ENCODE results near the gene CHSY3. TPM values are rescaled to one million over a fixed set of nuclear protein-coding genes. Genes with fewer than 3 reads are reported as not detected.

The CHSY3 gene
- total RNA-seq, 1 donor from 2014 or later: 51.3 TPM

- Histone ChIP-seq H3K4me3 (no peak overlapping the region), H3K9me3 (no peaks in the 10 kb centered on the region), H3K27me3 (no peaks in the 10 kb centered on the region), H3K36me3 (no peaks in the 10 kb centered on the region), H3K27ac (no peak overlapping the region), H3K4me1 (no peaks in the 10 kb centered on the region)
- intact Hi-C loops (cut with DNase I): no loop called here
- no peak for TF ChIP-seq CTCF (IDR thresholded peaks at IDR 0.05)
- DNase-seq (ENCODE audit: low spot score in 2 of 2): no peak
Observed at GRCh38 chr5:129973716-129974426, 69.6 kb downstream of the CHSY3 start.

GRCh38 chr5:129977810-129978209 lies 73.5 kb downstream of the CHSY3 start:
- no peak for DNase-seq (ENCODE audit: low spot score in 2 of 2)
- intact Hi-C loops (cut with DNase I): no loop called here
- Histone ChIP-seq H3K27ac (no peak overlapping the region), H3K4me1 (no peaks in the 10 kb centered on the region), H3K27me3 (no peaks in the 10 kb centered on the region), H3K9me3 (peaks cover 0 to 4% of the 10 kb centered on the region in 2 donors), H3K4me3 (no peak overlapping the region), H3K36me3 (no peaks in the 10 kb centered on the region)
- TF ChIP-seq CTCF (IDR thresholded peaks at IDR 0.05): no peak

- no peak for DNase-seq (ENCODE audit: low spot score in 2 of 2)
- Histone ChIP-seq H3K36me3 (no peaks in the 10 kb centered on the region), H3K4me3 (no peak overlapping the region), H3K9me3 (peaks cover 0 to 4% of the 10 kb centered on the region in 2 donors), H3K27me3 (no peaks in the 10 kb centered on the region), H3K4me1 (no peaks in the 10 kb centered on the region), H3K27ac (no peak overlapping the region)
- no peak for TF ChIP-seq CTCF (IDR thresholded peaks at IDR 0.05)
- intact Hi-C loops (cut with DNase I): no loop called here
Observed at GRCh38 chr5:129978270-129978669, 74.0 kb downstream of the CHSY3 start.

GRCh38 chr5:129988453-129988852 lies 84.2 kb downstream of the CHSY3 start:
- intact Hi-C loops (cut with DNase I): no loop called here
- Histone ChIP-seq H3K9me3 (peaks cover 9 to 21% of the 10 kb centered on the region in 2 donors), H3K27ac (no peak overlapping the region), H3K36me3 (no peaks in the 10 kb centered on the region), H3K4me1 (no peaks in the 10 kb centered on the region), H3K27me3 (no peaks in the 10 kb centered on the region), H3K4me3 (no peak overlapping the region)
- DNase-seq (ENCODE audit: low spot score in 2 of 2): no peak
- no peak for TF ChIP-seq CTCF (IDR thresholded peaks at IDR 0.05)

DNA sequence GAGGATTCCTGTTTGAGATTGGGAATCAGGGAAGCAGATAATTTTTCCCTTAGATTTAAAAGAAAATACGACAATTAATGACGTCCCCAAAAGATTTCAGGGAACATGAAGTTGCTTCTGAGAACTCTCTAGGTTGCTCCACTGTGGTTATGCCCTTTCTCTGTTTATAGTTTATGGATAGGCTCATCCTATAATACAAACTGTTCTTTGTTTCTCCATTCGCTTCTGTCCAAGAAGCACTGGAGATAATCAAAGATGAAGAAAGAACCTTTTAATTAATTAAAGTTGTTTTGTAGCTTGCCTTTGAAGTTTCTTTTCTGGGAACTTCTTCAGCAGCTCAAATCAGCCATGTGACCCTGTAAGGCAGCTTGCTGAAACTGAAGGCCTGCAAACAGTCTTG lies 87.5 kb downstream of the CHSY3 start:
- no peak for DNase-seq (ENCODE audit: low spot score in 2 of 2)
- intact Hi-C loops (cut with DNase I): no loop called here
- TF ChIP-seq CTCF (IDR thresholded peaks at IDR 0.05): no peak
- Histone ChIP-seq H3K4me1 (no peaks in the 10 kb centered on the region), H3K4me3 (no peak overlapping the region), H3K27ac (no peak overlapping the region), H3K36me3 (no peaks in the 10 kb centered on the region), H3K27me3 (no peaks in the 10 kb centered on the region), H3K9me3 (peaks cover 0 to 4% of the 10 kb centered on the region in 2 donors)
